Measurements from ENCODE around the gene STC2. TPM values are rescaled to one million over a fixed set of nuclear protein-coding genes. Genes with fewer than 3 reads are reported as not detected.

The STC2 gene
- total and polyA plus RNA-seq, 8 donors: 2.9 to 5.6 (median 5.0) TPM

- intact Hi-C loops (cut with DNase I): no loop called here
- no peak for TF ChIP-seq CTCF (IDR thresholded peaks at IDR 0.05)
- Histone ChIP-seq H3K4me1 (no peaks in the 10 kb centered on the region), H3K27me3 (peaks cover 0 to 15% of the 10 kb centered on the region in 2 donors), H3K36me3 (no peaks in the 10 kb centered on the region), H3K4me3 (no peak overlapping the region), H3K9me3 (no peaks in the 10 kb centered on the region), H3K27ac (no peak overlapping the region)
- DNase-seq (no peak), ATAC-seq (no peak)
Measured at GRCh38 chr5:173352366-173353349, 24.4 kb upstream of the STC2 start.

GRCh38 chr5:173342813-173343755 is 14.9 kb upstream of the STC2 start:
- no peak for ATAC-seq
- H3K36me3 ChIP-seq: no peaks in the 10 kb centered on the region

GRCh38 chr5:173341961-173342430 is 13.8 kb upstream of the STC2 start:
- H3K27ac ChIP-seq: no peak overlapping the region
- TF ChIP-seq CTCF (IDR thresholded peaks at IDR 0.05): no peak
- no peak for DNase-seq
- intact Hi-C loops (cut with DNase I): no loop called here
- no peak overlapping the region for H3K4me3 ChIP-seq
- ATAC-seq: no peak
- H3K9me3 ChIP-seq: no peaks in the 10 kb centered on the region
- H3K27me3 ChIP-seq: no peaks in the 10 kb centered on the region
- no peaks in the 10 kb centered on the region for H3K4me1 ChIP-seq
- H3K36me3 ChIP-seq: no peaks in the 10 kb centered on the region

More at GRCh38 chr5:173342813-173343755, 14.9 kb upstream of the STC2 start:
- Histone ChIP-seq H3K9me3 (no peaks in the 10 kb centered on the region), H3K27me3 (no peaks in the 10 kb centered on the region), H3K4me1 (no peaks in the 10 kb centered on the region), H3K4me3 (no peak overlapping the region), H3K27ac (no peak overlapping the region)
- DNase-seq: no peak
- intact Hi-C loops (cut with DNase I): no loop called here
- TF ChIP-seq CTCF (IDR thresholded peaks at IDR 0.05): no peak

- Histone ChIP-seq H3K4me1 (no peaks in the 10 kb centered on the region), H3K9me3 (no peaks in the 10 kb centered on the region), H3K27me3 (no peaks in the 10 kb centered on the region), H3K36me3 (no peaks in the 10 kb centered on the region), H3K27ac (no peak overlapping the region), H3K4me3 (no peak overlapping the region)
- no peak for TF ChIP-seq CTCF (IDR thresholded peaks at IDR 0.05)
- ATAC-seq (no peak), DNase-seq (no peak)
- intact Hi-C loops (cut with DNase I): no loop called here
Measured at GRCh38 chr5:173340984-173341383, 12.8 kb upstream of the STC2 start.
